ENCODE measurements around the gene ACACA. TPM values are rescaled to one million over a fixed set of nuclear protein-coding genes. Genes with fewer than 3 reads are reported as not detected.

ACACA gene
- total RNA-seq, 4 donors from 2014 or later: 4.7 to 75.1 (median 41.9) TPM

DNA sequence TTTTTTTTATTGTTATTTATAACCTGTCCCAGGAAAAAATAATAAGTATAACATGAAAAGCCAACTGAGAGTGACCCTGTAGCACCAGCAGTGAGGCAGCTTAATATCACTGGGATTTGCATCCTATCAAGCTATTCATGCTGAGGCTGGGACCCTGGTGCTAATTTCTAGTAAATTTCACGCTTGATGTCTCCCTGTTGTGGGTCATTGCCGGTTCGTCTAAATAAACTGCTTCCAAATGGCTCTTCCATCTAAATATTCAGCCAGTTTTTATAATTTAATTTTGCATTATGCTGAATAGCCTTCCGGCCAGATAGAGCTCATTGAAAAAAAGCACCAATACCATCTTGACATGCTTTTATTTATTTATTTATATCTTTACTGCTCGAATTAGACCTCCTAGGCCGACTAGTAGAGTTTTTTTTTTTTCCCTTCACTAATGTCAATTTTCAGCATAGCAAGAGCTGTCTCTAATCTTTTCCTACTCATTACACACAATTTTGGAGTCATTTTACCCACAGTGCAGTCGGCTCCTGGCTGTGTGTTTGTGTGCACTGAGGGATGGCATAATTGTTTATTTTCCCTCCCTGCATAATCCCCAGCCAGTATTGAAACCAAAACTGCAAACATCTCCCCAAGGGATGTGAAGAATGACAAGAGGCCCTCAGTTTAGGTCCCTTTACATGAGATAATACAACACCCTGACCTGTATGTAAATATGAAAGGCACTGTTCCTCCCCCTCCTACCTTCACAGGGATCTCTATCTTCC, 289.1 kb downstream of the ACACA start:
- intact Hi-C loops (cut with DNase I; ENCODE audit: low total_unique reads): no loop called here
- Histone ChIP-seq H3K36me3 (no peaks in the 10 kb centered on the region), H3K27ac (no peak overlapping the region)

DNA sequence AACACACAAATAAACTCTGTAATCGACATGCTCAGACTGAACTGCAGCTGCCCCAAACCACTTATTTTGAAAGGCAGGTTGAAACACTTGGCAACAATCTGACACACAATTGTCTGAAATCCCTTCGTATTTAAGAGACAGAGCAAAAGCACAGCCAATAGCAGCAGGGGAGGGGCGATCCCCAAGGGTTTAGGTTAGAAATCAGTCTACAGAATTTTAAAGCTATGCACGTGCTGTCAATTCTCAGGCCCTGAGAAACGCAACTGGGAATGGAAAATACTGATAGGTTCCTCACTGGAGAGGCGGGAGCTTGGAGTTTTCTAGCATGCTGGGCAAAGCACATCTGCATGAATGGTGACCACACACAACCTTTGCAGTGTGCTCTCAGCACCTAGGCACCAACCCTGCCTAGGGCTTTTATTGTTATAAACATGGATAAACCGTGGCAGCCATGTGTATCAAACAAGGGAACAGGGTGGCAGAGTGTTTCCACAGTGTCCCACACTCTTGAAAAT, 289.9 kb downstream of the ACACA start:
- Histone ChIP-seq H3K27me3 (no peaks in the 10 kb centered on the region), H3K9me3 (no peaks in the 10 kb centered on the region), H3K4me1 (no peaks in the 10 kb centered on the region), H3K4me3 (no peak overlapping the region), H3K27ac (no peak overlapping the region), H3K36me3 (no peaks in the 10 kb centered on the region)
- TF ChIP-seq, protein P1, sequence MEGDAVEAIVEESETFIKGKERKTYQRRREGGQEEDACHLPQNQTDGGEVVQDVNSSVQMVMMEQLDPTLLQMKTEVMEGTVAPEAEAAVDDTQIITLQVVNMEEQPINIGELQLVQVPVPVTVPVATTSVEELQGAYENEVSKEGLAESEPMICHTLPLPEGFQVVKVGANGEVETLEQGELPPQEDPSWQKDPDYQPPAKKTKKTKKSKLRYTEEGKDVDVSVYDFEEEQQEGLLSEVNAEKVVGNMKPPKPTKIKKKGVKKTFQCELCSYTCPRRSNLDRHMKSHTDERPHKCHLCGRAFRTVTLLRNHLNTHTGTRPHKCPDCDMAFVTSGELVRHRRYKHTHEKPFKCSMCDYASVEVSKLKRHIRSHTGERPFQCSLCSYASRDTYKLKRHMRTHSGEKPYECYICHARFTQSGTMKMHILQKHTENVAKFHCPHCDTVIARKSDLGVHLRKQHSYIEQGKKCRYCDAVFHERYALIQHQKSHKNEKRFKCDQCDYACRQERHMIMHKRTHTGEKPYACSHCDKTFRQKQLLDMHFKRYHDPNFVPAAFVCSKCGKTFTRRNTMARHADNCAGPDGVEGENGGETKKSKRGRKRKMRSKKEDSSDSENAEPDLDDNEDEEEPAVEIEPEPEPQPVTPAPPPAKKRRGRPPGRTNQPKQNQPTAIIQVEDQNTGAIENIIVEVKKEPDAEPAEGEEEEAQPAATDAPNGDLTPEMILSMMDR (IDR thresholded peaks at IDR 0.05): no peak
- no peak for TF ChIP-seq POLR2A (IDR thresholded peaks at IDR 0.05)
- DNase-seq: no peak
- intact Hi-C loops (cut with DNase I; ENCODE audit: low total_unique reads): no loop called here

More for the DNA sequence above, 289.1 kb downstream of the ACACA start:
- DNase-seq: no peak
- Histone ChIP-seq H3K27me3 (no peaks in the 10 kb centered on the region), H3K4me1 (no peaks in the 10 kb centered on the region), H3K4me3 (no peak overlapping the region), H3K9me3 (no peaks in the 10 kb centered on the region)
- TF ChIP-seq POLR2A (IDR thresholded peaks at IDR 0.05): no peak
- TF ChIP-seq, protein P1 (IDR thresholded peaks at IDR 0.05): no peak

DNA sequence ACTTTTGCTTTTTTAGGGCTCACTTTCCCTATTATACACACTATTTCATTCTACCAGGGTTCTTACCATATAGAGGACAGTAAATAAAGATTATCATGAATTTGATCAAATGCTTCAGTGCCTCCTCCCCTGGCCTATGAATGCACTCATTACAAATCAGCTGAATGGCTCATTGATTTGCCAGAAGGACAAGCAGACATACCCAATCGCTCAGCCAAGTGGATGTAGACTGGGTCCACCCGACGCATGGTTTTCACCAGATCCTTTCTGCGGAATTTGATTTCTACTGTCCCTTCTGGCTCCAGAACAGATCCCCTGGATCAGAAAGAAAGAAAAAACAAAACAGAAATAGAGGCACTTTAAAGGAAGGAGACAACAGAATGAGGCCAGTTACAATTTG, 295.3 kb downstream of the ACACA start:
- Histone ChIP-seq H3K9me3 (no peaks in the 10 kb centered on the region), H3K27ac (no peak overlapping the region), H3K27me3 (no peaks in the 10 kb centered on the region), H3K4me1 (no peaks in the 10 kb centered on the region), H3K4me3 (no peak overlapping the region), H3K36me3 (no peaks in the 10 kb centered on the region)
- no peak for DNase-seq
- TF ChIP-seq POLR2A (IDR thresholded peaks at IDR 0.05): no peak
- TF ChIP-seq, protein P1 (IDR thresholded peaks at IDR 0.05): no peak
- intact Hi-C loops (cut with DNase I; ENCODE audit: low total_unique reads): no loop called here

DNA sequence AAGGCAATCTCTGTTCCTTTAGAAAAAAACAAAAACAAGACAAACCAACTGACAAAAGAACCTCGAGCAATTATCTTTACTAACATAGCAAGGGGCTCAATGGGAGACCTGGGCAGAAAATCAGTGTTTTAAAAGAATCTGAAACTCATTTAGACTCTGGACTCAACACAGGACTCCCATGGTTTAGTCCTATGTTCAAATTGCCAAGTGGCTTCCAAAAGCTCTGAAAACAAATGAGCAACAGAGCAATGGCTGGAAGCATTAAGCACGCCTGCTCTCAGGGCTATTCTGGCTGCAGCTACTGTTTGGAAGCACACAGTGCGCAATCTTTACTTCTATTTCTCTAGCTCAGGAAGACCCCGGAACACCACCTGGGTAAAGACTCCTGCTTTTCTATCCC, 295.9 kb downstream of the ACACA start:
- TF ChIP-seq, protein P1 (IDR thresholded peaks at IDR 0.05): no peak
- no peak for TF ChIP-seq POLR2A (IDR thresholded peaks at IDR 0.05)
- H3K27me3 ChIP-seq: no peaks in the 10 kb centered on the region
- intact Hi-C loops (cut with DNase I; ENCODE audit: low total_unique reads): no loop called here
- H3K9me3 ChIP-seq: no peaks in the 10 kb centered on the region
- H3K4me1 ChIP-seq: no peaks in the 10 kb centered on the region
- H3K36me3 ChIP-seq: no peaks in the 10 kb centered on the region
- H3K27ac ChIP-seq: no peak overlapping the region
- H3K4me3 ChIP-seq: no peak overlapping the region
- no peak for DNase-seq

Data from uterus (tissue), 4 donors.